SK-N-MC (cell line): ENCODE measurements around the gene KIR3DL3.

Experiments
- EZH2 ChIP-seq: fragments of 200-600 bp; sonication (generic); IDR thresholded peaks from one replicate; pipeline ENCODE4 v1.6.1; 2017; ENCODE audit warnings: antibody characterized with exemption
- POLR2AphosphoS5 ChIP-seq: IDR thresholded peaks from 2 replicates; pipeline ENCODE4 v1.6.1; 2012; ENCODE audit warnings: mild to moderate bottlenecking, low read depth, low read length, borderline replicate concordance

DNA sequence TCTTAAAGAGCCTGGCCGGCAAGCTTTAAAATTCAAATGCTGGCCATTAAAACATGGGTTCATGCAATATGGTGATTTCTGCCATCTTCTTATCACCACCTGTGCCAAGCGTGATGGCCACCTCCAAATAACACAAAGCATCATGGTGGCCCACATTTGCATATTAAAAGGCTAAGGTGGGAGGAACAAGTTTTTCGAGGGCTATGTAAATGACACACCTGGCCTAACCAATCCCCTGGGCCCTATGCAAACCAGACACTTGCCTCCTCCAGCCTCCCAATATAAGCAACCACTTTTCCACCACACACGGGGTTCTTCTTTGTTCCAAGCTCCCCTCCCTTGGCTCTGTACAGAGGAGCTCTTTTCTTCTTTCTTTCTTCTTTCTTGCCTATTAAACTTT lies 47.0 kb upstream of the KIR3DL3 start:
- TF ChIP-seq EZH2 (no peak), POLR2AphosphoS5 (no peak)
